PFSK-1 (cell line): ENCODE results near the gene RBBP5.

Experiments
- FOXP2 ChIP-seq: optimal IDR thresholded peaks from 2 replicates; pipeline ENCODE3; 2011; ENCODE audit warnings: borderline replicate concordance, control low read depth, inconsistent platforms; ENCODE audit not compliant: insufficient read depth; ENCODE audit errors: extremely low read length, extremely low read depth
- POLR2AphosphoS5 ChIP-seq: IDR thresholded peaks from 2 replicates; pipeline ENCODE4 v1.6.1; 2012; ENCODE audit warnings: low read depth, mild to moderate bottlenecking, control low read depth, low read length, moderate library complexity
- SIN3A ChIP-seq: IDR thresholded peaks from 2 replicates; pipeline ENCODE4 v1.6.1; 2012; ENCODE audit warnings: mild to moderate bottlenecking, low read length, moderate library complexity, borderline replicate concordance; ENCODE audit not compliant: insufficient read depth
- TAF1 ChIP-seq: IDR thresholded peaks from 2 replicates; pipeline ENCODE4 v1.6.1; 2012; ENCODE audit warnings: low read length, control low read depth, borderline replicate concordance; ENCODE audit not compliant: insufficient read depth
- TF ChIP-seq, protein P1 (sequence below), 2 experiments: IDR thresholded peaks; 2 replicates each; pipeline versions ENCODE4 v1.6.1 to v1.8.0; 2011 to 2012; ENCODE audit warnings: low read depth in 2 of 2, low read length in 2 of 2, control low read depth in 1 of 2, inconsistent platforms in 1 of 2, mild to moderate bottlenecking in 1 of 2, moderate library complexity in 1 of 2; ENCODE audit not compliant: insufficient read depth in 1 of 2

The RBBP5 gene

DNA sequence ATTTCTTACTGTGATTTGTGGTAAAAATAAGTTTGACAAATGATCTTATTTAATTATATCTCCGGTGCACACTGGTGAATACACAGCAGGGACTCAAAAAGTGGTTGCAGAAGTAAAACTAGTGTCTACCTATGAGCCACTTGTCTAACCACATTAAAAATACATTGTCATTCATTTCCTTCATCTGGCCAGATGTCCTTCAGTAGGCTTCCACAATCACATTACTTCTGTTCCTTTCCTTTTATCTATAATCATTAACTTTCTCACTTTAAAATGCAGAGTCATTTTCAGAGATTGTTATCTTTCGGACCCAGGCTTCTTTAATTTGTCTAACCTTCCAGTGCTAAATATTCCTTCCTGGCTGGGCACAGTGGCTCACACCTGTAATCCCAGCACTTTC, 3.0 kb downstream of the RBBP5 start:
- no peak for TF ChIP-seq SIN3A

DNA sequence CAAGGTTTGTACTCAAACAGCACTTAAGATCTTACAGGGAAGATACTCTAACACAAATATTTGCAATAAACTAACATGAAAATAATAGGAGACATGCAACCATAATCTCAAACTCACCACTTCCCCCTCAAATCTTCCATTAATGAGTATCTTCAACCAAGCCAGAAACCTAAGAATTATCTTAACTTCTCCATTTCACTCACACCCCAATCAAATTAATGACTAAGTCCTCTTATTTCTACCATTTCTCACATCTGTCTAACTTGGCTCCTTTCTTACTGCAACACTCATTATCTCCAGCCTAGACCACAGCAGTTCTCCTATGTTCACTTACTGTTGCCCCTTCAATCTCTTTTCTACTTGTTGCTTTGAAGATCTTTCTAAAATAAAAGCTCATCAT, 10.4 kb downstream of the RBBP5 start:
- no peak for TF ChIP-seq SIN3A
- TF ChIP-seq TAF1: no peak
- TF ChIP-seq FOXP2: no peak
- TF ChIP-seq, protein P1, sequence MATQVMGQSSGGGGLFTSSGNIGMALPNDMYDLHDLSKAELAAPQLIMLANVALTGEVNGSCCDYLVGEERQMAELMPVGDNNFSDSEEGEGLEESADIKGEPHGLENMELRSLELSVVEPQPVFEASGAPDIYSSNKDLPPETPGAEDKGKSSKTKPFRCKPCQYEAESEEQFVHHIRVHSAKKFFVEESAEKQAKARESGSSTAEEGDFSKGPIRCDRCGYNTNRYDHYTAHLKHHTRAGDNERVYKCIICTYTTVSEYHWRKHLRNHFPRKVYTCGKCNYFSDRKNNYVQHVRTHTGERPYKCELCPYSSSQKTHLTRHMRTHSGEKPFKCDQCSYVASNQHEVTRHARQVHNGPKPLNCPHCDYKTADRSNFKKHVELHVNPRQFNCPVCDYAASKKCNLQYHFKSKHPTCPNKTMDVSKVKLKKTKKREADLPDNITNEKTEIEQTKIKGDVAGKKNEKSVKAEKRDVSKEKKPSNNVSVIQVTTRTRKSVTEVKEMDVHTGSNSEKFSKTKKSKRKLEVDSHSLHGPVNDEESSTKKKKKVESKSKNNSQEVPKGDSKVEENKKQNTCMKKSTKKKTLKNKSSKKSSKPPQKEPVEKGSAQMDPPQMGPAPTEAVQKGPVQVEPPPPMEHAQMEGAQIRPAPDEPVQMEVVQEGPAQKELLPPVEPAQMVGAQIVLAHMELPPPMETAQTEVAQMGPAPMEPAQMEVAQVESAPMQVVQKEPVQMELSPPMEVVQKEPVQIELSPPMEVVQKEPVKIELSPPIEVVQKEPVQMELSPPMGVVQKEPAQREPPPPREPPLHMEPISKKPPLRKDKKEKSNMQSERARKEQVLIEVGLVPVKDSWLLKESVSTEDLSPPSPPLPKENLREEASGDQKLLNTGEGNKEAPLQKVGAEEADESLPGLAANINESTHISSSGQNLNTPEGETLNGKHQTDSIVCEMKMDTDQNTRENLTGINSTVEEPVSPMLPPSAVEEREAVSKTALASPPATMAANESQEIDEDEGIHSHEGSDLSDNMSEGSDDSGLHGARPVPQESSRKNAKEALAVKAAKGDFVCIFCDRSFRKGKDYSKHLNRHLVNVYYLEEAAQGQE (IDR thresholded peaks at IDR 0.05; ENCODE audit: insufficient read depth in 1 of 2, low read depth in 2 of 2, low read length in 2 of 2): no peak
- TF ChIP-seq POLR2AphosphoS5: no peak

DNA sequence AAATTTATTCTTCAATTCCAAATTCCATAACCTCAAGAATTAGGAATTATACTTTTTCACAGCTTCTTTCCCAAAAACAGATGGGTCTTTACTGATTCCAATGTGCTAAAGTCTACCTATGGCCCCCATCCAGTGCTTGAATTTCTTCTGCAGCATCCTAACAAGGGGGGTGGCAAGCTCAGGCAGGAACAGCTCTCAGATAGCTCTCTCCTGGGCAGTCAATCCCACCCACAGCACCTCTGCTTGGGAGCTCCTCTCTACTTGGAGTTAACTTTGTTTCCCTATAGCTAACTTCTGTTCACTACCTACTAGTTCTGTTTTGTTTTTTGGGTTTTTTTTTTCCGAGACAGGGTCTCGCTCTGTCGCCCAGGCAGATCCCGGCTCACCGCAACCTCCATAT, 12.1 kb downstream of the RBBP5 start:
- TF ChIP-seq SIN3A: no peak
- TF ChIP-seq TAF1: no peak
- TF ChIP-seq POLR2AphosphoS5: no peak
- TF ChIP-seq, protein P1 (IDR thresholded peaks at IDR 0.05; ENCODE audit: insufficient read depth in 1 of 2, low read depth in 2 of 2, low read length in 2 of 2): no peak
- no peak for TF ChIP-seq FOXP2

DNA sequence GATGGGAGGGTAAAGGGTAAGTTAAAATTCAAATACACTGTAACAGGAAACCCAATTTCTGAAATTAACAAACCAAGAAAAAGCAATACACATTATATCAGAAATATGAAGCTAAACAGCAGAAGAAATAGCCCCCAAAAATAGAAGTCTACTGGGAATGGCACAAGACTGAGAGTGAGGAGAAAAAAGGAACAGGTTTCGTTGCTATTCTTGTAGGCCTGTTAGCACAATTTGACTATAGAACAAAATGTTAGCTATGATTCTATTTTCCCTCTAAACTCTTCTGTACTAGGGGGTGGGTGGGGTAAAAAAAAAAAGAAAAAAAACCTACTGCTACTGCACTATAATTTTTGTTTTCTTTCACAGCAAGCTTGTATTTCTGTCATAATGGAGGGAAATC, 12.5 kb downstream of the RBBP5 start:
- TF ChIP-seq SIN3A (no peak), TAF1 (no peak), POLR2AphosphoS5 (no peak), FOXP2 (no peak)
- TF ChIP-seq, protein P1 (IDR thresholded peaks at IDR 0.05; ENCODE audit: insufficient read depth in 1 of 2, low read depth in 2 of 2, low read length in 2 of 2): no peak

DNA sequence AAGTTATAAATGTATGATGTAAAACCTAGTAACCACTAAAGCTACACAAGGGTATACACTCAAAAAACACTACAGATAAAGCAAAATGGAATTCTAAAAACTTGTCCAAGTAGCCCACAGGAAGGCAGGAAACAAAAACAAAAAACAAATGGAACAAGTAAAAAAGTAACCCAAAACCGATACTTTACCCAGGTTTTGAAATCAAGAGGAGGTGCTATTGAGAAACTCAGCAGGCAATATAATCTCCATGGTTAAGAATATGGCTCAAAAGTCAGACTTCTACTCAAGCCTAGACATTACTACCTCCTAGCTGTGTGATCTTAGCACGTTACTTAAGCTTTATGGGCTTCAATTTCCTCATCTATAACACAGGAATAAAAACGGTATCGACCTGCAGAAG, 13.3 kb downstream of the RBBP5 start:
- TF ChIP-seq TAF1 (no peak), POLR2AphosphoS5 (no peak), SIN3A (no peak)
- TF ChIP-seq, protein P1 (IDR thresholded peaks at IDR 0.05; ENCODE audit: insufficient read depth in 1 of 2, low read depth in 2 of 2, low read length in 2 of 2): no peak

DNA sequence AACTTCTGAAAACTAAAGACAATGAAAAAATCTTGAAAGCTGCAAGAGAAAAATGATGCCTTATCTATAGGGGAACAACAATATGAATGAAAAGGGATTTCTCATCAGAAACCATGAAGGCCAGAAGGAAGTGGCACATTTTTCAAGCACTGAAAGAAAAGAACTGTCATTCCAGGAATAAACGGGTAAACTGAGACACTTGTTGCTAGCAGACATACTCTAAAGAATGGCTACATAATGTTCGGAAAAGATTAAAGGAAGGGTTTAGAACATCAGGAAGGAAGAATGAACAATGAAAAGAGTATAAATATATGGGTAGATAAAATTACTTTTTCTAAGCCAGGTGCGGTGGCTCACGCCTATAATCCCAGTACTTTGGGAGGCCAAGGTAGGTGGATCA, 14.5 kb downstream of the RBBP5 start:
- no peak for TF ChIP-seq SIN3A
- no peak for TF ChIP-seq POLR2AphosphoS5
- no peak for TF ChIP-seq TAF1
- TF ChIP-seq, protein P1 (IDR thresholded peaks at IDR 0.05; ENCODE audit: insufficient read depth in 1 of 2, low read depth in 2 of 2, low read length in 2 of 2): no peak
- TF ChIP-seq FOXP2: no peak
